Pancreas (tissue), 10 donors: ENCODE measurements around the gene FAM227A. TPM values are rescaled to one million over a fixed set of nuclear protein-coding genes. Genes with fewer than 3 reads are reported as not detected.

Experiments
- ATAC-seq, 4 donors: fragments of 200-7000 bp; cut with Tn5 transposase; one replicate each; pipeline versions ENCODE4 v1.8.0 to v1.9.1; 2020; ENCODE audit warnings: mild to moderate bottlenecking in 4 of 4, moderate library complexity in 4 of 4
- DNase-seq, 6 donors: peaks; one replicate each; pipeline ENCODE4 v3.0.0-alpha.2; 2020
- FAIRE-seq: peaks from 2 replicates; lab custom pipeline; 2012; peaks lifted over from hg19 to GRCh38; lab: Jason Lieb, UNC
- H3K27ac ChIP-seq, 4 donors: fragments of 200-600 bp; sonication (generic); 1 replicate in 3 of 4; 2 replicates in 1 of 4; pipeline versions ENCODE4 v1.5.0 to v1.8.0; 2020
- H3K27me3 ChIP-seq, 4 donors: fragments of 200-600 bp; one replicate each; pipeline ENCODE4 v1.8.0; 2021
- H3K36me3 ChIP-seq, 3 donors: fragments of 200-600 bp; sonication (generic) in 1 of 3; one replicate each; pipeline versions ENCODE4 v1.5.0 to v1.8.0; 2020 to 2021
- H3K4me1 ChIP-seq, 3 donors: fragments of 200-600 bp; one replicate each; pipeline ENCODE4 v1.8.0; 2021
- H3K4me3 ChIP-seq, 4 donors: fragments of 200-600 bp; sonication (generic) in 2 of 4; one replicate each; pipeline versions ENCODE4 v1.5.0 to v1.8.0; 2020 to 2021
- H3K9me3 ChIP-seq, 4 donors: fragments of 200-600 bp; one replicate each; pipeline ENCODE4 v1.8.0; 2021
- WGBS, 2 donors: extraction: QIAGEN DNeasy Blood & Tissue Kit; methylation state at CpG; one replicate each; pipeline ENCODE4 v1.1.7; 2013; 5-methylcytosine and 5-hydroxymethylcytosine counted together
- intact Hi-C, 3 donors: fragments of 100-400 bp; cut with DNase I; formaldehyde crosslinking; loops; one replicate each; pipeline versions ENCODE4 v1.11.1 to v1.14.2; 2022
- polyA plus RNA-seq, 2 donors: library from polyadenylated mRNA; stranded (reverse); fragments of 200-250 nt; gene quantifications; one replicate each; pipeline ENCODE4 v1.2.3, GENCODE V29; 2013
- total RNA-seq, 6 donors: library from RNA; stranded (reverse); fragmentation: NEBNext Ultra II Directional in 4 of 6; extraction: Animal tissue kit (Norgen Biotek cat#: 25700) in 4 of 6; gene quantifications; one replicate each; pipeline versions ENCODE4 v1.2.1 to v1.2.4, GENCODE V29; 2021 to 2023
- TF ChIP-seq, protein P1 (sequence below), 4 donors: fragments of 200-600 bp; sonication (generic) in 3 of 4; IDR thresholded peaks; one replicate each; pipeline versions ENCODE4 v1.5.0 to v1.8.0; 2021; ENCODE audit warnings: antibody characterized with exemption in 4 of 4
- donor health status: healthy with polysubstance abuse.
- donor health status: DM: no; HTN: no; CAD: no; lungs with moderate emphysema.
- donor health status: DM: no; HTN: no; CAD: no.
- donor health status: control.
- donor health status: control.
- donor health status: Bipolar disorder and iron deficiency.
- donor health status: DM: yes; HTN: yes; CAD: no.
- donor health status: DM: no; HTN: no; CAD: no.
- donor health status: DM: no; HTN: no; CAD: no.
- donor health status: DM: yes; HTN: yes; CAD: no.

The FAM227A gene
- total and polyA plus RNA-seq, 8 donors, result 0.22 to 2.0 (median 0.76) TPM

DNA sequence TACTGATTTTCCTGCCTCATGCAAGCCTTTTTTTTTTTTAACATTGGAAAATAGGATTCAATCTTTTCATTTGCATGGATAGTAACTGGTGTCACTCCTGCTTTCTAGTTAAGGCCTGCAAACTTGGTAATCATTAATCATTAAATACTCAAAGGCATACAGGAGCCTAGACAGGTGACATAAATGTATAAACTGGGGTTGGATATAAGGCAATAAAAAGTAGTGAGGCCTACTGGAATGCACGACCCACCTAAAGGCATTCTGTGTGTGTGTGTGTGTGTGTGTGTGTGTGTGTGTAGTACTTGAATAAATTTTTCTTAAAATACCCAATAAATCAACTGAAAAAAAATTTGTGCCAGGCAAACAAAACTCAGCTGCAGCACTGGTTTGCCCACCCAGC lies 33.5 kb upstream of the FAM227A start:
- FAIRE-seq (no peak), DNase-seq (no peak), ATAC-seq (no peak)
- H3K9me3 ChIP-seq, result no peaks in the 10 kb centered on the region
- no peaks in the 10 kb centered on the region for H3K4me1 ChIP-seq
- H3K4me3 ChIP-seq, result no peak overlapping the region
- TF ChIP-seq, protein P1, sequence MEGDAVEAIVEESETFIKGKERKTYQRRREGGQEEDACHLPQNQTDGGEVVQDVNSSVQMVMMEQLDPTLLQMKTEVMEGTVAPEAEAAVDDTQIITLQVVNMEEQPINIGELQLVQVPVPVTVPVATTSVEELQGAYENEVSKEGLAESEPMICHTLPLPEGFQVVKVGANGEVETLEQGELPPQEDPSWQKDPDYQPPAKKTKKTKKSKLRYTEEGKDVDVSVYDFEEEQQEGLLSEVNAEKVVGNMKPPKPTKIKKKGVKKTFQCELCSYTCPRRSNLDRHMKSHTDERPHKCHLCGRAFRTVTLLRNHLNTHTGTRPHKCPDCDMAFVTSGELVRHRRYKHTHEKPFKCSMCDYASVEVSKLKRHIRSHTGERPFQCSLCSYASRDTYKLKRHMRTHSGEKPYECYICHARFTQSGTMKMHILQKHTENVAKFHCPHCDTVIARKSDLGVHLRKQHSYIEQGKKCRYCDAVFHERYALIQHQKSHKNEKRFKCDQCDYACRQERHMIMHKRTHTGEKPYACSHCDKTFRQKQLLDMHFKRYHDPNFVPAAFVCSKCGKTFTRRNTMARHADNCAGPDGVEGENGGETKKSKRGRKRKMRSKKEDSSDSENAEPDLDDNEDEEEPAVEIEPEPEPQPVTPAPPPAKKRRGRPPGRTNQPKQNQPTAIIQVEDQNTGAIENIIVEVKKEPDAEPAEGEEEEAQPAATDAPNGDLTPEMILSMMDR (IDR thresholded peaks at IDR 0.05), result no peak
- intact Hi-C loops, result no loop called here
- 46 to 48% methylated on average over 1 of the region's 1 CpG for WGBS, 2 donors
- H3K27ac ChIP-seq, result no peak overlapping the region
- no peaks in the 10 kb centered on the region for H3K27me3 ChIP-seq
- H3K36me3 ChIP-seq, result peaks cover 0 to 34% (median 15%) of the 10 kb centered on the region in 3 donors

DNA sequence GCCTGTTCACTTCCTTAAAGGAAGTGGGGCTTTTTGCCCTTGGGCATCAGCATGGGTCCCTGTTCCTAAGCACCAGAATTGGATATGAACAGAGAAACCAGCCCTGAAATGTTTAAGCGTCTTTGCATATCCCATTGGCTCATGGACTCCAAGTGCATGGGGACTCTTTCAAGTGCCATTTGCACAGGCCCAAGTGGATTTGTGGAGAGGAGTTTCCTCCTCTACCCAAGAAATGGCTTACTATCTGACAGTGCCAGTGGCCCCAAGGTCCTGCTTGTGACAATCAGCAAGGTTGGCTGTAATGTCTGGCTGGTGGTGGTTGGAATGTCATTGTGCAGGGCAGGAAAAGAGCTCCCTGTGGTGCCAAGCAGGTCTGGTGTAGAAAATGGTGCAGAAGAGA lies 29.6 kb upstream of the FAM227A start:
- DNase-seq (no peak), ATAC-seq (no peak), FAIRE-seq (no peak)
- H3K4me3 ChIP-seq, result no peak overlapping the region
- H3K9me3 ChIP-seq, result no peaks in the 10 kb centered on the region
- intact Hi-C loops, result no loop called here
- H3K27me3 ChIP-seq, result no peaks in the 10 kb centered on the region
- TF ChIP-seq, protein P1 (IDR thresholded peaks at IDR 0.05), result no peak
- 89 to 96% methylated on average over 1 of the region's 1 CpG for WGBS, 2 donors
- H3K4me1 ChIP-seq, result peaks cover 0 to 8% (median 4%) of the 10 kb centered on the region in 3 donors
- H3K36me3 ChIP-seq, result peaks cover 0 to 40% (median 15%) of the 10 kb centered on the region in 3 donors
- H3K27ac ChIP-seq, result no peak overlapping the region

DNA sequence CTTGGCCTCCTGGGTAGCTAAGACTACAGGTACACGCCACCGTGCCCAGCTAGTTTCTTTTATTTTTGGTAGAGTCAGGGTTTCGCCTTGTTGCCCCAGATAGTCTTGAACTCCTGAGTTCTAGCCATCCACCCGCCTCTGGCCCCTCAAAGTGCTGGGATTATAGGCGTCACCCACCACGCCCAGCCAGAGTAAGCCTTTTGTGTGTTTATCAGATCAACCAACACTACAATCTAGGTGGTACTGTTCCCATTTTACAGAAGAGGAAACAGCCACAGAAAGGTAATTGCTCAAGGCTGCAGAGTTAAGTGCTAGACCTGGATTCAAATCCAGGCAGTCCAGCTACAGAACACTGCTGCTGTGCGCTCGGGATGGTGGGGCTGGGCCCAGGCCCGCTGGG lies 28.7 kb upstream of the FAM227A start:
- H3K27me3 ChIP-seq, result no peaks in the 10 kb centered on the region
- DNase-seq, result no peak
- ATAC-seq, result no peak
- H3K4me1 ChIP-seq, result peaks cover 0 to 8% (median 4%) of the 10 kb centered on the region in 3 donors
- no peak for FAIRE-seq
- peaks cover 0 to 40% (median 15%) of the 10 kb centered on the region in 3 donors for H3K36me3 ChIP-seq
- TF ChIP-seq, protein P1 (IDR thresholded peaks at IDR 0.05), result no peak
- intact Hi-C loops, result no loop called here
- H3K9me3 ChIP-seq, result no peaks in the 10 kb centered on the region
- no peak overlapping the region for H3K27ac ChIP-seq
- H3K4me3 ChIP-seq, result no peak overlapping the region
- 93 to 96% methylated on average over 9 of the region's 9 CpGs for WGBS, 2 donors

DNA sequence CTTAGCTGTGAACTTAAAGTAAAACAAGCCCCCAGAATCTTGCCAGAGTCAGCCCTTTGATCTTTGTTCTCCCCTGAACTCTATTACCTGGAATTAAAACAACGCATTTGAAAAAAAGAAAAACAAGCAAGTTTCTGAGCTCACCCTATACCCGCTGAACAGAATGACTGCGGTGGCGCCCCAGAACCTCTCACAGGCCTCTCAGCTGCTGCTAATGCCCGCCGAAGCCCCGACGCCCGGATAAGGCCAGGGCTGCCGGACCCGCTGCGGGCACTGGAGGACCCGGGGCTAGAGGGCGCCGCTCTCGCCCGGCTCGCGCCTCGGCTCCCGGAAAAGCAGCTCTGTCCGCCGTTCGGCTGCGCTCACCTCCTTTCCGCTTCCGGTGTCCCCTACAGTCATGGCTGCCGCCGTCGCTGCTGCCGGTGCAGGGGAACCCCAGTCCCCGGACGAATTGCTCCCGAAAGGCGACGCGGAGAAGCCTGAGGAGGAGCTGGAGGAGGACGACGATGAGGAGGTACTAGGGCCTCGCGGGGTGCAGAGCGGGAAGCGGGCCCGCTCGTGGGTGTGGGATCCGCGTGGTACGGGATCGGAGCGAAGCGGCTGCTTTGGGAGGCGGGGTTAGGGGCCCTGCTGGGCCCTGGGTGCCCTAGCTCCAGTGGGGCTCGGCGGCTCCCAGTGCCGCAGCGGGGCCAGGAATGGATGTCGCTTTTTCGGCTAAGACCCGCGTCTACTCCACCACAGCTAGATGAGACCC lies 25.6 kb upstream of the FAM227A start, which contains the start of gene TOMM22:
Gene TOMM22, plus strand, starts transcription at position 376 of the 754 bp plus-strand sequence. Its CDS starts 22 bp downstream, at position 398.
- H3K36me3 ChIP-seq, result peaks cover 0 to 18% (median 0%) of the 10 kb centered on the region in 3 donors
- peak within 1 kb of the TSS; percentile 43 to 62 (median 58) for H3K27ac ChIP-seq
- WGBS, 2 donors, result 1% methylated on average over 60 of the region's 60 CpGs
- DNase-seq (peak; percentile 83 to 97 (median 88)), FAIRE-seq (no peak), ATAC-seq (peak; percentile 99 to 100 (median 100))
- H3K4me3 ChIP-seq, result peak within 1 kb of the TSS; percentile 88 to 98 (median 94)
- TF ChIP-seq, protein P1 (IDR thresholded peaks at IDR 0.05), result peak in 1 of 4 donors; percentile 25
- H3K4me1 ChIP-seq, result peaks cover 0 to 8% (median 4%) of the 10 kb centered on the region in 3 donors
- no peaks in the 10 kb centered on the region for H3K27me3 ChIP-seq
- H3K9me3 ChIP-seq, result no peaks in the 10 kb centered on the region
- intact Hi-C loops, result no loop called here

DNA sequence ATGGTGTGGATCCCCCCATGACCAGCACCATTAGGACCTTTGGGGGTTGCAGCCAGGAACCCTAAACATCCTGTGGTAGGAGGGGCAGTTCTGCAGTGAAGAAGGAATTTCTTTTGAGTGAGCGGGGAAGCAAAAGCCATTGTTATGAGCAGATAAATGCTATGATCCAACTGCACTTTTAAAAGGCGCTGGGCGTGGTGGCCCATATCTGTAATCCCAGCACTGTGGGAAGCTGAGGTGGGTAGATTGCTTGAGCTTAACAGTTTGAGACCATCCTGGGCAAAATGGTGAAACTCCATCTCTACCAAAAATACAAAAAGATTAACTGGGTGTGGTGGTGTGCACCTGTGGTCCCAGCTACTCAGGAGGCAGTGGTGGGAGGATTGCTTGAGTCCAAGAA lies 19.6 kb upstream of the FAM227A start:
- peaks cover 0 to 19% (median 5%) of the 10 kb centered on the region in 3 donors for H3K36me3 ChIP-seq
- H3K4me3 ChIP-seq, result no peak overlapping the region
- H3K27ac ChIP-seq, result no peak overlapping the region
- ATAC-seq (no peak), DNase-seq (no peak), FAIRE-seq (no peak)
- intact Hi-C loops, result no loop called here
- no peaks in the 10 kb centered on the region for H3K9me3 ChIP-seq
- no peaks in the 10 kb centered on the region for H3K27me3 ChIP-seq
- 93 to 95% methylated on average over 3 of the region's 3 CpGs for WGBS, 2 donors
- H3K4me1 ChIP-seq, result no peaks in the 10 kb centered on the region
- TF ChIP-seq, protein P1 (IDR thresholded peaks at IDR 0.05), result no peak
